ENCODE results near the gene ACAP1.

Gene ACAP1

GRCh38 chr17:7380855-7381683 lies 44.7 kb downstream of the ACAP1 start, which contains the start of gene TNK1:
TNK1 (plus strand) TSS chr17:7381089; CDS start chr17:7382927, 1,838 bp downstream.
- no peak for DNase-seq (ENCODE audit: extremely low spot score, insufficient read length, low read depth)
- FAIRE-seq = no peak

- FAIRE-seq (no peak), DNase-seq (ENCODE audit: extremely low spot score, insufficient read length, low read depth) (no peak)
Measured at GRCh38 chr17:7382901-7383300, 46.6 kb downstream of the ACAP1 start.

- DNase-seq (ENCODE audit: extremely low spot score, insufficient read length, low read depth) (no peak), FAIRE-seq (no peak)
Measured at GRCh38 chr17:7383371-7383741, 47.0 kb downstream of the ACAP1 start.

- FAIRE-seq (peak; percentile 77), DNase-seq (ENCODE audit: extremely low spot score, insufficient read length, low read depth) (peak; percentile 82)
Measured at GRCh38 chr17:7383742-7384488, 47.6 kb downstream of the ACAP1 start.

- no peak for FAIRE-seq
- DNase-seq (ENCODE audit: extremely low spot score, insufficient read length, low read depth) = no peak
Measured at GRCh38 chr17:7384489-7385081, 48.3 kb downstream of the ACAP1 start.

GRCh38 chr17:7388856-7389255 lies 52.5 kb downstream of the ACAP1 start:
- FAIRE-seq = no peak

GRCh38 chr17:7389924-7390910 lies 53.9 kb downstream of the ACAP1 start:
- FAIRE-seq = no peak
- DNase-seq (ENCODE audit: extremely low spot score, insufficient read length, low read depth) = no peak

More at GRCh38 chr17:7388856-7389255, 52.5 kb downstream of the ACAP1 start:
- no peak for DNase-seq (ENCODE audit: extremely low spot score, insufficient read length, low read depth)

- FAIRE-seq (no peak), DNase-seq (ENCODE audit: extremely low spot score, insufficient read length, low read depth) (no peak)
Measured at GRCh38 chr17:7391307-7391706, 55.0 kb downstream of the ACAP1 start.

- DNase-seq (ENCODE audit: extremely low spot score, insufficient read length, low read depth) = no peak
- FAIRE-seq = no peak
Measured at GRCh38 chr17:7392696-7393612, 56.6 kb downstream of the ACAP1 start.

- no peak for DNase-seq (ENCODE audit: extremely low spot score, insufficient read length, low read depth)
- peak; percentile 21 for FAIRE-seq
Measured at GRCh38 chr17:7393613-7394451, 57.5 kb downstream of the ACAP1 start.

- DNase-seq (ENCODE audit: extremely low spot score, insufficient read length, low read depth) = peak; percentile 89
- FAIRE-seq = peak; percentile 90
Measured at GRCh38 chr17:7394452-7395191, 58.3 kb downstream of the ACAP1 start, which contains the start of gene PLSCR3. PLSCR3 (minus strand) TSS chr17:7394525; CDS start chr17:7394110, 415 bp downstream.

- no peak for FAIRE-seq
Measured at GRCh38 chr17:7396147-7396546, 59.8 kb downstream of the ACAP1 start.

GRCh38 chr17:7398612-7399011 lies 62.3 kb downstream of the ACAP1 start:
- FAIRE-seq = no peak
- DNase-seq (ENCODE audit: extremely low spot score, insufficient read length, low read depth) = no peak

More at GRCh38 chr17:7396147-7396546, 59.8 kb downstream of the ACAP1 start:
- DNase-seq (ENCODE audit: extremely low spot score, insufficient read length, low read depth) = no peak

Data from GM18507 (cell line).